IMR-90 (cell line): ENCODE results near the gene BET1. TPM values are rescaled to one million over a fixed set of nuclear protein-coding genes. Genes with fewer than 3 reads are reported as not detected.

Source experiments
- ATAC-seq: fragments of 200-7000 bp; cut with Tn5 transposase; 2 replicates; pipeline ENCODE4 v1.9.1; 2020; ENCODE audit warnings: low read depth, mild to moderate bottlenecking, moderate library complexity
- BruUV-seq: library from RNA; stranded (reverse); fragments of 400-500 nt; replicated peaks from 2 replicates; lab custom pipeline; 2021; lab: Mats Ljungman, UMichigan
- CTCF ChIA-PET: fragments of 300-600 bp; formaldehyde crosslinking; extraction: SDS; loops from one replicate; lab custom pipeline; 2021; ENCODE audit warnings: antibody characterized with exemption; lab: Yijun Ruan, JAX
- POLR2A ChIA-PET: fragments of 300-600 bp; sonication (Branson Sonifier 250); formaldehyde crosslinking; loops from one replicate; lab custom pipeline; 2022; ENCODE audit warnings: antibody characterized with exemption; ENCODE audit not compliant: unreplicated experiment; lab: Charles Lee
- DNase-seq: peaks from one replicate; pipeline ENCODE4 v3.0.0; 2013
- H2AFZ ChIP-seq: replicated peaks from 2 replicates; pipeline ENCODE3; 2013; ENCODE audit warnings: low read length, mild to moderate bottlenecking; ENCODE audit not compliant: poor library complexity
- H2AK5ac ChIP-seq: 2 replicates; pipeline ENCODE4 v1.6.1; 2013; ENCODE audit warnings: low read depth, low read length, inconsistent platforms
- H2AK9ac ChIP-seq: replicated peaks from 2 replicates; pipeline ENCODE3; 2013; ENCODE audit warnings: mild to moderate bottlenecking, low read depth, low read length, moderate library complexity; ENCODE audit not compliant: poor library complexity
- H2BK120ac ChIP-seq: 2 replicates; pipeline ENCODE4 v1.6.1; 2013; ENCODE audit warnings: low read depth, low read length, inconsistent platforms
- H2BK15ac ChIP-seq: 3 replicates; pipeline ENCODE4 v1.6.1; 2013; ENCODE audit warnings: low read depth, low read length, inconsistent platforms
- H2BK20ac ChIP-seq: 2 replicates; pipeline ENCODE4 v1.6.1; 2013; ENCODE audit warnings: low read depth, mild to moderate bottlenecking, inconsistent platforms, low read length, moderate library complexity
- H2BK5ac ChIP-seq: 2 replicates; pipeline ENCODE4 v1.6.1; 2013; ENCODE audit warnings: mild to moderate bottlenecking, low read depth, low read length, inconsistent platforms; ENCODE audit not compliant: poor library complexity, severe bottlenecking
- H3K14ac ChIP-seq: replicated peaks from 2 replicates; pipeline ENCODE4 v1.6.1; 2013; ENCODE audit warnings: low read depth, low read length, inconsistent platforms
- H3K18ac ChIP-seq: 2 replicates; pipeline ENCODE4 v1.6.1; 2013; ENCODE audit warnings: low read depth, low read length, control low read depth
- H3K23ac ChIP-seq: 2 replicates; pipeline ENCODE4 v1.6.1; 2013; ENCODE audit warnings: low read depth, low read length, inconsistent platforms
- H3K27ac ChIP-seq: 2 replicates; pipeline ENCODE4 v1.5.1; 2013; ENCODE audit warnings: mild to moderate bottlenecking, control low read depth, low read length; ENCODE audit not compliant: insufficient read depth
- H3K27me3 ChIP-seq: 2 replicates; pipeline ENCODE4 v1.6.1; 2013; ENCODE audit warnings: low read length; ENCODE audit not compliant: control insufficient read depth, insufficient read depth
- H3K36me3 ChIP-seq: 2 replicates; pipeline ENCODE4 v1.6.1; 2013; ENCODE audit warnings: low read length, mixed read lengths; ENCODE audit not compliant: control insufficient read depth, insufficient read depth
- H3K4ac ChIP-seq: 2 replicates; pipeline ENCODE4 v1.6.1; 2013; ENCODE audit warnings: low read depth, low read length, inconsistent platforms
- H3K4me1 ChIP-seq: 2 replicates; pipeline ENCODE4 v1.6.1; 2013; ENCODE audit warnings: low read length, mixed read lengths; ENCODE audit not compliant: control insufficient read depth, insufficient read depth
- H3K4me2 ChIP-seq: 2 replicates; pipeline ENCODE4 v1.6.1; 2013; ENCODE audit warnings: low read depth, mild to moderate bottlenecking, control low read depth, low read length, moderate library complexity
- H3K4me3 ChIP-seq: 2 replicates; pipeline ENCODE4 v1.5.1; 2013; ENCODE audit warnings: low read depth, mild to moderate bottlenecking, control low read depth, low read length, moderate library complexity; ENCODE audit not compliant: insufficient read depth
- H3K56ac ChIP-seq: 2 replicates; pipeline ENCODE4 v1.6.1; 2013; ENCODE audit warnings: low read length, inconsistent platforms; ENCODE audit not compliant: insufficient read depth; ENCODE audit errors: extremely low read depth
- H3K79me1 ChIP-seq, 2 experiments: 2 replicates each; pipeline ENCODE4 v1.6.1; 2013; ENCODE audit warnings: low read length in 2 of 2, inconsistent platforms in 1 of 2, low read depth in 1 of 2
- H3K9ac ChIP-seq: 2 replicates; pipeline ENCODE4 v1.6.1; 2013; ENCODE audit warnings: low read depth, low read length, control low read depth
- H3K9me1 ChIP-seq: 2 replicates; pipeline ENCODE4 v1.6.1; 2013; ENCODE audit warnings: low read length, inconsistent platforms; ENCODE audit not compliant: insufficient read depth
- H3K9me3 ChIP-seq: 2 replicates; pipeline ENCODE4 v1.6.1; 2013; ENCODE audit warnings: low read length; ENCODE audit not compliant: control insufficient read depth, insufficient read depth
- H4K20me1 ChIP-seq: 2 replicates; pipeline ENCODE4 v1.6.1; 2013; ENCODE audit warnings: low read length, inconsistent platforms; ENCODE audit not compliant: insufficient read depth
- H4K5ac ChIP-seq: 2 replicates; pipeline ENCODE4 v1.6.1; 2013; ENCODE audit warnings: mild to moderate bottlenecking, low read depth, low read length, control low read depth
- H4K8ac ChIP-seq, 2 experiments: 2 replicates each; pipeline ENCODE4 v1.6.1; 2013; ENCODE audit warnings: low read depth in 2 of 2, low read length in 2 of 2, control low read depth in 1 of 2, inconsistent platforms in 1 of 2
- H4K91ac ChIP-seq: 2 replicates; pipeline ENCODE4 v1.6.1; 2013; ENCODE audit warnings: low read depth, low read length, inconsistent platforms; ENCODE audit not compliant: insufficient read depth
- BHLHE40 ChIP-seq: fragments of 150-350 bp; IDR thresholded peaks from 2 replicates; pipeline ENCODE4 v1.6.1; 2016; ENCODE audit warnings: mild to moderate bottlenecking, low read depth, low read length
- CEBPB ChIP-seq: IDR thresholded peaks from 2 replicates; pipeline ENCODE4 v1.6.1; 2012; ENCODE audit warnings: low read depth, low read length, improper control_type of control experiment
- CHD1 ChIP-seq: IDR thresholded peaks from 2 replicates; pipeline ENCODE4 v1.6.1; 2012; ENCODE audit warnings: low read depth, low read length, improper control_type of control experiment
- FOS ChIP-seq: fragments of 150-350 bp; IDR thresholded peaks from 2 replicates; pipeline ENCODE4 v1.6.1; 2016; ENCODE audit warnings: low read depth, low read length
- MAFK ChIP-seq: IDR thresholded peaks from 2 replicates; pipeline ENCODE4 v1.6.1; 2012; ENCODE audit warnings: low read depth, low read length, improper control_type of control experiment
- MXI1 ChIP-seq: IDR thresholded peaks from 2 replicates; pipeline ENCODE4 v1.6.1; 2012; ENCODE audit warnings: low read depth, mild to moderate bottlenecking, low read length, moderate library complexity, borderline replicate concordance
- NFE2L2 ChIP-seq: fragments of 150-350 bp; IDR thresholded peaks from 2 replicates; pipeline ENCODE4 v1.6.1; 2016; ENCODE audit warnings: low read depth, mild to moderate bottlenecking, low read length
- RAD21 ChIP-seq: IDR thresholded peaks from 2 replicates; pipeline ENCODE4 v1.6.1; 2012; ENCODE audit warnings: low read length, improper control_type of control experiment
- RCOR1 ChIP-seq: IDR thresholded peaks from 2 replicates; pipeline ENCODE4 v1.6.1; 2012; ENCODE audit warnings: mild to moderate bottlenecking, low read length, improper control_type of control experiment; ENCODE audit not compliant: insufficient replicate concordance
- RFX5 ChIP-seq: IDR thresholded peaks from 2 replicates; pipeline ENCODE4 v1.8.0; 2012; ENCODE audit warnings: low read depth, mild to moderate bottlenecking, low read length, moderate library complexity
- SMC3 ChIP-seq: fragments of 150-350 bp; IDR thresholded peaks from 2 replicates; pipeline ENCODE4 v1.6.1; 2016; ENCODE audit warnings: low read depth, mild to moderate bottlenecking, antibody characterized with exemption, low read length, moderate library complexity
- WGBS, 2 experiments: methylation state at CpG; one replicate each; pipeline versions ENCODE4 v1.1.5 to v1.1.7; 2013; ENCODE audit warnings: missing lambda C conversion rate in 2 of 2; ENCODE audit not compliant: insufficient read length in 1 of 2; ENCODE audit errors: extremely low coverage in 2 of 2; 5-methylcytosine and 5-hydroxymethylcytosine counted together
- dilution Hi-C: fragments of 300-500 bp; cut with HindIII; formaldehyde crosslinking; loops from one replicate; pipeline ENCODE4 v1.14.3; 2018; ENCODE audit warnings: low sequenced_read_pairs; ENCODE audit not compliant: unreplicated experiment
- in situ Hi-C: fragments of 300-500 bp; cut with MboI; formaldehyde crosslinking; loops from 3 replicates; pipeline ENCODE4 v1.14.3; 2019; ENCODE audit warnings: low sequenced_read_pairs, inconsistent platforms, mixed read lengths
- intact Hi-C: fragments of 100-400 bp; cut with micrococcal nuclease; formaldehyde crosslinking; loops from 2 replicates; pipeline ENCODE4 v1.10.0; 2022
- polyA plus RNA-seq, 3 experiments: library from polyadenylated mRNA; depleted of rRNA; stranded (reverse); fragments of >200 nt; gene quantifications; 2 replicates each; pipeline ENCODE4 v1.2.3, GENCODE V29; 2012; ENCODE audit warnings: low replicate concordance in 1 of 3
- total RNA-seq: library from RNA; depleted of rRNA; stranded (reverse); fragments of >200 nt; gene quantifications from 2 replicates; pipeline ENCODE4 v1.2.3, GENCODE V29; 2012
- TF ChIP-seq, protein P1 (sequence below): fragments of 150-350 bp; IDR thresholded peaks from 2 replicates; pipeline ENCODE4 v1.6.1; 2016; ENCODE audit warnings: low read depth, mild to moderate bottlenecking, low read length, moderate library complexity, borderline replicate concordance

The BET1 gene
- total and polyA plus RNA-seq, 2 of the 4 experiments (the other 2 are of a cell fraction), result 9.9 to 33.2 TPM

DNA sequence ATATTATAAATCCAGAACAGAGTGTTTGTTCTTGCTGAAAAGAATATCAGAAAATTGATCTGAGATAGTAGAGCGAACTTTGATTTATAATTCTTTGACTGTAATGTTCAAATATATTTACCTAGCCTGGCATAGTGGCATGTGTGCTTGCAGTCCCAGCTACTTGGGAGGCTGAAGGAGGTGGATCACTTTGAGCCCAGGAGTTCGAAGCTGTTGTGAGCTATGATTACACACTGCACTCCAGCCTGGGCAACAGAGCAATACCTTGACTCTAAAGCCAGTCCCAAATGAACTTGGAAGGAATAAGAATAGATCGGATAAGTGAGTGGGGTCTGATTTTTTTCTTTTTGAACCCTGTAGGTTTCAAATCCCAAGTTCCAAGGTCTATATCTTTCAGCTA, 59.1 kb downstream of the BET1 start:
- TF ChIP-seq, protein P1, sequence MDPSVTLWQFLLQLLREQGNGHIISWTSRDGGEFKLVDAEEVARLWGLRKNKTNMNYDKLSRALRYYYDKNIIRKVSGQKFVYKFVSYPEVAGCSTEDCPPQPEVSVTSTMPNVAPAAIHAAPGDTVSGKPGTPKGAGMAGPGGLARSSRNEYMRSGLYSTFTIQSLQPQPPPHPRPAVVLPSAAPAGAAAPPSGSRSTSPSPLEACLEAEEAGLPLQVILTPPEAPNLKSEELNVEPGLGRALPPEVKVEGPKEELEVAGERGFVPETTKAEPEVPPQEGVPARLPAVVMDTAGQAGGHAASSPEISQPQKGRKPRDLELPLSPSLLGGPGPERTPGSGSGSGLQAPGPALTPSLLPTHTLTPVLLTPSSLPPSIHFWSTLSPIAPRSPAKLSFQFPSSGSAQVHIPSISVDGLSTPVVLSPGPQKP, result no peak
- no peak for TF ChIP-seq RCOR1
- TF ChIP-seq FOS, result no peak
- no peak for TF ChIP-seq MAFK
- no peak for TF ChIP-seq RFX5
- TF ChIP-seq MXI1, result no peak
- no peak for TF ChIP-seq SMC3
- TF ChIP-seq RAD21, result no peak
- no peak for TF ChIP-seq NFE2L2
- no peak for TF ChIP-seq CEBPB
- no peak for TF ChIP-seq CHD1
- TF ChIP-seq BHLHE40, result no peak
- Histone ChIP-seq H2AK5ac (peak overlapping the region; percentile 91), H3K4ac (peak overlapping the region; percentile 61), H3K14ac (no peak overlapping the region), H4K5ac (peak overlapping the region; percentile 97), H3K27ac (peak overlapping the region; percentile 45; the same call in 1 of the 2 replicates), H3K9me1 (peaks cover 10% of the 10 kb centered on the region), H3K4me2 (no peak overlapping the region), H3K36me3 (no peaks in the 10 kb centered on the region), H2BK15ac (peak overlapping the region; percentile 90; the same call in 2 of the 3 replicates), H2AK9ac (no peak overlapping the region), H2BK120ac (peak overlapping the region; percentile 97), H3K4me1 (peaks cover 25% of the 10 kb centered on the region), H2AFZ (no peak overlapping the region), H3K18ac (peak overlapping the region; percentile 97), H3K79me1 (no peaks in the 10 kb centered on the region), H4K91ac (peak overlapping the region; percentile 80), H3K9ac (no peak overlapping the region; the same call in 1 of the 2 replicates), H4K8ac (peak overlapping the region in 1 of 2 experiments; percentile 39; a peak in 1 of 4 replicates), H4K20me1 (no peaks in the 10 kb centered on the region), H3K27me3 (no peaks in the 10 kb centered on the region), H3K4me3 (no peak overlapping the region), H3K56ac (no peak overlapping the region), H3K9me3 (no peaks in the 10 kb centered on the region), H2BK20ac (peak overlapping the region; percentile 68), H2BK5ac (peak overlapping the region; percentile 99), H3K23ac (no peak overlapping the region)
- ATAC-seq (no peak), DNase-seq (no peak)
- BruUV-seq, result no TSS peak
- in situ Hi-C loops (no loop called here), intact Hi-C loops (no loop called here), dilution Hi-C loops (no loop called here)
- no CpG with 5 or more reads among the region's 3 CpGs for WGBS, 2 experiments
- POLR2A ChIA-PET, result no interaction called here
- CTCF ChIA-PET, result interaction anchor here (1.1 kb wide), 1 partner anchor 97 kb away, joined by 3 read pairs; no protein-coding TSS in a partner anchor
